K562 (cell line): Measurements from ENCODE around the gene SLC35B1. TPM values are rescaled to one million over a fixed set of nuclear protein-coding genes. Genes with fewer than 3 reads are reported as not detected.

Source experiments
- ATAC-seq: fragments of 200-7000 bp; cut with Tn5 transposase; 3 replicates; pipeline ENCODE4 v1.9.1; 2020; ENCODE audit warnings: moderate library complexity
- BruUV-seq: library from RNA; stranded (reverse); fragments of 400-500 nt; replicated peaks from 2 replicates; lab custom pipeline; 2021; lab: Mats Ljungman, UMichigan
- CTCF ChIA-PET: fragments of 300-600 bp; formaldehyde crosslinking; extraction: SDS; loops from one replicate; lab custom pipeline; 2021; ENCODE audit warnings: low intra/inter-chr PET ratio; lab: Yijun Ruan, JAX
- POLR2A ChIA-PET: fragments of 300-600, 350-650 bp; sonication (Branson Sonifier 250); formaldehyde crosslinking; extraction: SDS; loops from one replicate; lab custom pipeline; 2021; ENCODE audit warnings: antibody characterized with exemption, inconsistent platforms; lab: Yijun Ruan, JAX
- DNase-seq, 4 experiments: peaks; one replicate each; pipeline versions ENCODE4 v3.0.0 to v3.0.0-alpha.2; 2011 to 2018; ENCODE audit warnings: low spot score in 3 of 4, mixed read lengths in 3 of 4; ENCODE audit errors: extremely low read depth in 1 of 4
- FAIRE-seq: peaks from 2 replicates; lab custom pipeline; 2011; peaks lifted over from hg19 to GRCh38; lab: Jason Lieb, UNC
- H2AFZ ChIP-seq: 2 replicates; pipeline ENCODE4 v1.6.0; 2011; ENCODE audit warnings: low read depth, low read length, control low read depth, inconsistent platforms
- H3K27ac ChIP-seq: fragments of 200-600 bp; 3 replicates; pipeline ENCODE4 v1.8.0; 2011; ENCODE audit warnings: low read depth, mild to moderate bottlenecking, control low read depth, inconsistent platforms, low read length, moderate library complexity, mixed read lengths; ENCODE audit errors: extremely low read depth
- H3K27me3 ChIP-seq, 2 experiments: fragments of 300-600 bp in 1 of 2; 2 replicates in 1 of 2; 3 replicates in 1 of 2; pipeline versions ENCODE4 v1.6.0 to v1.8.0; 2011; ENCODE audit warnings: inconsistent platforms in 2 of 2, low read length in 2 of 2, mild to moderate bottlenecking in 1 of 2, mixed read lengths in 1 of 2, moderate library complexity in 1 of 2; ENCODE audit not compliant: control insufficient read depth in 2 of 2, insufficient read depth in 2 of 2
- H3K36me3 ChIP-seq: fragments of 300-600 bp; 3 replicates; pipeline ENCODE4 v1.8.0; 2011; ENCODE audit warnings: mild to moderate bottlenecking, low read length, inconsistent platforms; ENCODE audit not compliant: control insufficient read depth, insufficient read depth
- H3K4me1 ChIP-seq, 2 experiments: fragments of 200-600 bp in 1 of 2; replicated peaks in 1 of 2; 2 replicates in 1 of 2; 3 replicates in 1 of 2; pipeline versions ENCODE4 v1.5.1 to v1.8.0; 2011; ENCODE audit warnings: inconsistent platforms in 2 of 2, low read length in 2 of 2, mild to moderate bottlenecking in 1 of 2, mixed read lengths in 1 of 2, moderate library complexity in 1 of 2; ENCODE audit not compliant: control insufficient read depth in 2 of 2, insufficient read depth in 2 of 2
- H3K4me2 ChIP-seq: 2 replicates; pipeline ENCODE4 v1.6.1; 2011; ENCODE audit warnings: low read length, control low read depth, inconsistent platforms, mixed read lengths; ENCODE audit not compliant: insufficient read depth
- H3K4me3 ChIP-seq: fragments of 200-600 bp; sonication (generic), shearing (Covaris generic); 2 replicates; pipeline ENCODE4 v1.5.1; 2016; ENCODE audit warnings: control low read depth, inconsistent platforms
- H3K79me2 ChIP-seq: fragments of 200-600 bp; 3 replicates; pipeline ENCODE4 v1.8.0; 2011; ENCODE audit warnings: low read length, inconsistent platforms; ENCODE audit not compliant: control insufficient read depth, insufficient read depth
- H3K9ac ChIP-seq, 2 experiments: 2 replicates each; pipeline versions ENCODE4 v1.6.0 to v1.6.1; 2011; ENCODE audit warnings: low read depth in 2 of 2, low read length in 2 of 2, control low read depth in 1 of 2, inconsistent platforms in 1 of 2, mild to moderate bottlenecking in 1 of 2, mixed read lengths in 1 of 2; ENCODE audit not compliant: insufficient read depth in 1 of 2
- H3K9me1 ChIP-seq: one replicate; pipeline ENCODE4 v1.6.0; 2011; ENCODE audit warnings: inconsistent platforms, mild to moderate bottlenecking, low read length, moderate library complexity; ENCODE audit not compliant: control insufficient read depth, insufficient read depth
- H3K9me3 ChIP-seq: replicated peaks from 2 replicates; pipeline ENCODE4 v1.5.1; 2011; ENCODE audit warnings: low read depth, low read length, inconsistent platforms; ENCODE audit not compliant: control insufficient read depth, insufficient read depth
- H4K20me1 ChIP-seq: replicated peaks from 2 replicates; pipeline ENCODE4 v1.6.1; 2011; ENCODE audit warnings: low read length, inconsistent platforms, mixed read lengths; ENCODE audit not compliant: control insufficient read depth, insufficient read depth
- ATF3 ChIP-seq, 2 experiments: fragments of 450-650 bp in 1 of 2; sonication (generic) in 1 of 2; formaldehyde crosslinking in 1 of 2; IDR thresholded peaks in 1 of 2; conservative IDR thresholded peaks in 1 of 2; 2 replicates each; pipeline versions ENCODE4 v1.6.1 to v1.8.1; 2016 to 2023; ENCODE audit warnings: mild to moderate bottlenecking in 2 of 2, moderate library complexity in 2 of 2, inconsistent platforms in 1 of 2, missing genetic modification reagents in 1 of 2
- ATF7 ChIP-seq: fragments of 450-650 bp; IDR thresholded peaks from 2 replicates; pipeline ENCODE4 v1.7.1; 2014; ENCODE audit warnings: mild to moderate bottlenecking, moderate library complexity
- BACH1 ChIP-seq: fragments of 200-800 bp; sonication (Bioruptor generic); IDR thresholded peaks from 2 replicates; pipeline ENCODE4 v1.6.1; 2016; ENCODE audit warnings: missing genetic modification characterization, missing compliant biosample characterization
- CBFA2T2 ChIP-seq: fragments of 450-650 bp; conservative IDR thresholded peaks from 2 replicates; pipeline ENCODE4 v1.6.1; 2017; ENCODE audit warnings: mild to moderate bottlenecking
- E2F3 ChIP-seq: fragments of 250-450 bp; sonication (Bioruptor Pico); IDR thresholded peaks from 2 replicates; pipeline ENCODE4 v1.4.0; 2020; ENCODE audit warnings: mild to moderate bottlenecking
- HMBOX1 ChIP-seq: sonication (generic); IDR thresholded peaks from 2 replicates; pipeline ENCODE4 v1.6.1; 2016
- RBFOX2 ChIP-seq: fragments of 200-400 bp; formaldehyde crosslinking; IDR thresholded peaks from 2 replicates; pipeline ENCODE4 v1.6.1; 2017; ENCODE audit warnings: low read depth, mild to moderate bottlenecking, low read length, moderate library complexity
- RCOR1 ChIP-seq, 2 experiments: IDR thresholded peaks; 2 replicates each; pipeline ENCODE4 v1.6.1; 2012; ENCODE audit warnings: low read depth in 2 of 2, low read length in 2 of 2, borderline replicate concordance in 1 of 2, improper control_type of control experiment in 1 of 2
- SMAD3 ChIP-seq: fragments of 450-650 bp; formaldehyde crosslinking; conservative IDR thresholded peaks from 2 replicates; pipeline ENCODE4 v1.4.0; 2020; ENCODE audit warnings: mild to moderate bottlenecking
- SPI1 ChIP-seq: IDR thresholded peaks from 2 replicates; pipeline ENCODE4 v1.6.1; 2011; ENCODE audit warnings: low read depth, low read length, control low read depth, borderline replicate concordance
- TBL1XR1 ChIP-seq, 2 experiments: IDR thresholded peaks; 2 replicates each; pipeline ENCODE4 v1.6.1; 2012; ENCODE audit warnings: improper control_type of control experiment in 2 of 2, low read length in 2 of 2, mild to moderate bottlenecking in 1 of 2
- ZFP36 ChIP-seq: fragments of 150-350 bp; IDR thresholded peaks from 2 replicates; pipeline ENCODE4 v1.6.1; 2018; ENCODE audit warnings: low read length, low read depth; ENCODE audit not compliant: partially characterized antibody
- ZNF175 ChIP-seq: fragments of 200-800 bp; sonication (Bioruptor generic); IDR thresholded peaks from 2 replicates; pipeline ENCODE4 v1.6.1; 2016; ENCODE audit warnings: low read depth, mild to moderate bottlenecking, missing genetic modification characterization, missing compliant biosample characterization
- ZNF232 ChIP-seq: sonication (generic); formaldehyde crosslinking; IDR thresholded peaks from 2 replicates; pipeline ENCODE4 v1.8.0; 2022; ENCODE audit warnings: mild to moderate bottlenecking, missing genetic modification reagents
- ZNF280B ChIP-seq: fragments of 250-450 bp; sonication (Bioruptor Pico); IDR thresholded peaks from 2 replicates; pipeline ENCODE4 v1.5.1; 2021; ENCODE audit warnings: mild to moderate bottlenecking
- WGBS: fragments of 100-300 bp; shearing (Covaris generic); methylation state at CpG from one replicate; pipeline ENCODE4 v1.1.6; 2016; ENCODE audit warnings: low coverage, mixed read lengths; ENCODE audit not compliant: insufficient coverage; ENCODE audit errors: missing lambda C conversion rate; 5-methylcytosine and 5-hydroxymethylcytosine counted together
- in situ Hi-C: fragments of 300-500 bp; cut with MboI; formaldehyde crosslinking; loops from 4 replicates; pipeline ENCODE4 v1.15.0; 2018; ENCODE audit warnings: inconsistent platforms, mixed read lengths
- intact Hi-C: fragments of 100-400 bp; cut with micrococcal nuclease; formaldehyde crosslinking; loops from 2 replicates; pipeline ENCODE4 v1.14.2; 2022
- polyA plus RNA-seq, 8 experiments: library from polyadenylated mRNA; depleted of rRNA in 4 of 8; stranded (reverse) in 5 of 8; unstranded in 3 of 8; fragments of >200 nt; fragmentation: Nextera tagmentation in 2 of 8; fragmentation: Illumina TruSeq in 1 of 8; extraction: Ambion mirVana in 2 of 8; extraction: Trizol in 1 of 8; gene quantifications; 2 replicates each; pipeline versions ENCODE4 v1.2.1 to v1.2.3, GENCODE V29; 2011 to 2014; ENCODE audit warnings: inconsistent platforms in 1 of 8, missing spikeins in 1 of 8
- total RNA-seq, 7 experiments: library from RNA; depleted of rRNA in 6 of 7; stranded (reverse); fragments of >200 nt in 6 of 7; fragmentation: Illumina TruSeq in 2 of 7; extraction: Trizol in 2 of 7; gene quantifications; 2 replicates each; pipeline versions ENCODE4 v1.2.1 to v1.2.3, GENCODE V29; 2011 to 2021; ENCODE audit warnings: low replicate concordance in 1 of 7

Gene SLC35B1
- total and polyA plus RNA-seq, 9 of the 15 experiments (the other 6 are each of a cell fraction or from before 2014, with no cell fraction given): 51.4 to 87.9 (median 66.3) TPM

- H2AFZ ChIP-seq: no peak overlapping the region
- peak; percentile 42 for FAIRE-seq
- no peaks in the 10 kb centered on the region for H3K9me1 ChIP-seq
- DNase-seq: peak in 1 of 4 experiments; percentile 40
- peaks cover 9% of the 10 kb centered on the region for H4K20me1 ChIP-seq
- in situ Hi-C loops: no loop called here
- peaks cover 28 to 67% of the 10 kb centered on the region in 2 experiments for H3K4me1 ChIP-seq
- ChIA-PET CTCF (no interaction called here), POLR2A (interaction anchor here (0.6 to 4.1 kb wide), 8 partner anchors 8 to 92 kb away, joined by 3 to 21 read pairs (median 8); partner anchors contain the start of genes FAM117A, KAT7 and SLC35B1)
- peak overlapping the region; percentile 84 for H3K4me2 ChIP-seq
- intact Hi-C loops: no loop called here
- no TSS peak for BruUV-seq
- peak overlapping the region; percentile 92 for H3K27ac ChIP-seq
- 37% methylated on average over 5 of the region's 5 CpGs for WGBS
- peak overlapping the region; percentile 56 to 66; a peak in 3 of 4 replicates for H3K9ac ChIP-seq
- peak; percentile 16 for ATAC-seq
- peak overlapping the region; percentile 16; the same call in 1 of the 2 replicates for H3K4me3 ChIP-seq
- H3K27me3 ChIP-seq: no peaks in the 10 kb centered on the region
- no peaks in the 10 kb centered on the region; the same call in 1 of the 2 replicates for H3K9me3 ChIP-seq
- peaks cover 73% of the 10 kb centered on the region for H3K36me3 ChIP-seq
- peaks cover 86% of the 10 kb centered on the region for H3K79me2 ChIP-seq
- TF ChIP-seq SPI1: no peak
- TF ChIP-seq ATF7: peak; percentile 22; the same call in 1 of the 2 replicates
- 0 out of 2 replicates have a peak, but pooled peaks have one; percentile 7 for TF ChIP-seq ZNF175 (CRISPR knock-in tag)
- no peak for TF ChIP-seq ZFP36
- TF ChIP-seq ZNF280B (CRISPR knock-in tag): no peak
- TF ChIP-seq BACH1 (tag): 0 out of 2 replicates have a peak, but pooled peaks have one; percentile 22
- TF ChIP-seq E2F3: no peak
- no peak for TF ChIP-seq CBFA2T2
- TF ChIP-seq SMAD3 (CRISPR knock-in tag): no peak
- TF ChIP-seq TBL1XR1 (IDR thresholded peaks at IDR 0.05; ENCODE audit: low read length in 2 of 2): no peak
- TF ChIP-seq ZNF232 (CRISPR knock-in tag): no peak
- TF ChIP-seq RCOR1 (IDR thresholded peaks at IDR 0.05; ENCODE audit: borderline replicate concordance in 1 of 2, low read depth in 2 of 2, low read length in 2 of 2): no peak
- TF ChIP-seq ATF3 (IDR thresholded peaks at IDR 0.05): peak; percentile 53
- no peak for TF ChIP-seq ATF3 (CRISPR knock-in tag; conservative IDR thresholded peaks at IDR 0.05)
- peak; percentile 7; the same call in 1 of the 2 replicates for TF ChIP-seq RBFOX2
- peak; percentile 43; the same call in 1 of the 2 replicates for TF ChIP-seq HMBOX1
Observed at GRCh38 chr17:49741009-49741691, 33.4 kb upstream of the SLC35B1 start.
